Stimulated activated CD4-positive, alpha-beta T cell treated with anti-CD3 and anti-CD28 coated beads, Interleukin-2, amount 100 ng/mL, for 24 hours (primary cell): ENCODE results near the gene CFAP46.
"Not testable (repeated sequence)": the region's sequence is repeated elsewhere in the genome, so short reads cannot be mapped to it uniquely, and the experiment has no call there.

ENCODE experiments used
- DNase-seq, 2 donors: peaks; one replicate each; pipeline ENCODE4 v3.0.0-alpha.2; 2020

CFAP46 gene

GRCh38 chr10:132802694-132803320 is 139.6 kb downstream of the CFAP46 start:
- no peak for DNase-seq

- DNase-seq, result no peak
Observed at GRCh38 chr10:132802048-132802447, 140.3 kb downstream of the CFAP46 start.

GRCh38 chr10:132799865-132800264 is 142.5 kb downstream of the CFAP46 start:
- DNase-seq, result no peak

- no peak for DNase-seq
Observed at GRCh38 chr10:132798876-132799275, 143.5 kb downstream of the CFAP46 start.

GRCh38 chr10:132798403-132798802 is 144.0 kb downstream of the CFAP46 start:
- no peak for DNase-seq

- DNase-seq, result not testable (repeated sequence)
Observed at GRCh38 chr10:132797986-132798385, 144.4 kb downstream of the CFAP46 start.

GRCh38 chr10:132796846-132797245 is 145.5 kb downstream of the CFAP46 start:
- DNase-seq, result no peak

- DNase-seq, result no peak
Observed at GRCh38 chr10:132793871-132794849, 148.2 kb downstream of the CFAP46 start.

- no peak for DNase-seq
Observed at GRCh38 chr10:132793213-132793612, 149.2 kb downstream of the CFAP46 start.

- no peak for DNase-seq
Observed at GRCh38 chr10:132792796-132793195, 149.6 kb downstream of the CFAP46 start.

GRCh38 chr10:132792099-132792498 is 150.3 kb downstream of the CFAP46 start:
- not testable (repeated sequence) for DNase-seq

- no peak for DNase-seq
Observed at GRCh38 chr10:132790934-132791829, 151.2 kb downstream of the CFAP46 start.

- no peak for DNase-seq
Observed at GRCh38 chr10:132790470-132790869, 151.9 kb downstream of the CFAP46 start.

GRCh38 chr10:132789659-132790148 is 152.7 kb downstream of the CFAP46 start:
- no peak for DNase-seq

GRCh38 chr10:132788831-132789219 is 153.5 kb downstream of the CFAP46 start:
- no peak for DNase-seq

- DNase-seq, result peak in 1 of 2 donors; percentile 20
Observed at GRCh38 chr10:132788180-132788830, 154.1 kb downstream of the CFAP46 start.

- peak in 1 of 2 donors; percentile 42 for DNase-seq
Observed at GRCh38 chr10:132787495-132788179, 154.7 kb downstream of the CFAP46 start.

GRCh38 chr10:132786884-132787494 is 155.4 kb downstream of the CFAP46 start:
- DNase-seq, result no peak

GRCh38 chr10:132786476-132786883 is 155.9 kb downstream of the CFAP46 start:
- DNase-seq, result no peak

- no peak for DNase-seq
Observed at GRCh38 chr10:132785723-132786475, 156.5 kb downstream of the CFAP46 start, which contains the start of gene NKX6-2. Gene NKX6-2 (minus strand): TSS chr10:132786147. CDS start chr10:132785948, 199 bp downstream.
